HepG2 (cell line): Measurements from ENCODE around the gene GHRHR. TPM values are rescaled to one million over a fixed set of nuclear protein-coding genes. Genes with fewer than 3 reads are reported as not detected.

Source experiments
- ATAC-seq: fragments of 200-7000 bp; cut with Tn5 transposase; 3 replicates; pipeline ENCODE4 v1.9.1; 2020; ENCODE audit warnings: mild to moderate bottlenecking, moderate library complexity
- BruUV-seq: library from RNA; stranded (reverse); fragments of 400-500 nt; replicated peaks from 2 replicates; lab custom pipeline; 2021; lab: Mats Ljungman, UMichigan
- CTCF ChIA-PET: fragments of 300-600 bp; formaldehyde crosslinking; extraction: SDS; loops from one replicate; lab custom pipeline; 2021; ENCODE audit warnings: low total read pairs, inconsistent platforms, low intra/inter-chr PET ratio; lab: Yijun Ruan, JAX
- POLR2A ChIA-PET: fragments of 350-600 bp; sonication (Branson Sonifier 250); formaldehyde crosslinking; loops from one replicate; lab custom pipeline; 2020; ENCODE audit warnings: antibody characterized with exemption, inconsistent platforms; lab: Yijun Ruan, JAX
- DNase-seq: peaks from one replicate; pipeline ENCODE4 v3.0.0-alpha.2; 2015; ENCODE audit warnings: low spot score
- FAIRE-seq: peaks from 3 replicates; lab custom pipeline; 2011; peaks lifted over from hg19 to GRCh38; lab: Jason Lieb, UNC
- H2AFZ ChIP-seq: one replicate; pipeline ENCODE4 v1.6.1; 2011; ENCODE audit warnings: low read length, inconsistent platforms
- H3K27ac ChIP-seq: fragments of 300-600 bp; 3 replicates; pipeline ENCODE4 v1.8.0; 2011; ENCODE audit warnings: mixed run types, mild to moderate bottlenecking, mixed read lengths, low read length, inconsistent platforms; ENCODE audit not compliant: insufficient read depth; ENCODE audit errors: extremely low read length
- H3K27me3 ChIP-seq, 2 experiments: fragments of 200-600 bp in 1 of 2; 2 replicates in 1 of 2; 3 replicates in 1 of 2; pipeline versions ENCODE4 v1.6.0 to v1.8.0; 2011; ENCODE audit warnings: low read length in 2 of 2, mild to moderate bottlenecking in 2 of 2, moderate library complexity in 2 of 2, inconsistent platforms in 1 of 2; ENCODE audit not compliant: insufficient read depth in 2 of 2, control insufficient read depth in 1 of 2
- H3K36me3 ChIP-seq, 2 experiments: fragments of 200-600 bp in 1 of 2; replicated peaks in 1 of 2; 2 replicates in 1 of 2; 3 replicates in 1 of 2; pipeline versions ENCODE4 v1.5.1 to v1.8.0; 2011; ENCODE audit warnings: low read length in 2 of 2, inconsistent platforms in 1 of 2; ENCODE audit not compliant: insufficient read depth in 2 of 2, control insufficient read depth in 1 of 2
- H3K4me1 ChIP-seq: 2 replicates; pipeline ENCODE4 v1.5.1; 2012; ENCODE audit warnings: low read length, inconsistent platforms; ENCODE audit not compliant: insufficient read depth
- H3K4me2 ChIP-seq: 2 replicates; pipeline ENCODE4 v1.6.0; 2011; ENCODE audit warnings: low read depth, low read length, inconsistent platforms
- H3K4me3 ChIP-seq, 3 experiments: fragments of 200-600 bp in 1 of 3; sonication (generic), shearing (Covaris generic) in 1 of 3; replicated peaks in 1 of 3; 2 replicates each; pipeline ENCODE4 v1.5.1; 2011 to 2016; ENCODE audit warnings: low read length in 3 of 3, inconsistent platforms in 2 of 3, low read depth in 2 of 3, mild to moderate bottlenecking in 2 of 3, control low read depth in 1 of 3, mixed read lengths in 1 of 3; ENCODE audit not compliant: insufficient read depth in 1 of 3
- H3K79me2 ChIP-seq: one replicate; pipeline ENCODE4 v1.6.1; 2011; ENCODE audit warnings: low read length, inconsistent platforms; ENCODE audit not compliant: insufficient read depth
- H3K9ac ChIP-seq: 2 replicates; pipeline ENCODE4 v1.6.0; 2011; ENCODE audit warnings: mild to moderate bottlenecking, low read depth, low read length, inconsistent platforms; ENCODE audit not compliant: insufficient read depth
- H3K9me3 ChIP-seq: 2 replicates; pipeline ENCODE4 v1.5.1; 2012; ENCODE audit warnings: mild to moderate bottlenecking, low read length
- H4K20me1 ChIP-seq: 2 replicates; pipeline ENCODE4 v1.6.0; 2011; ENCODE audit warnings: inconsistent platforms, mild to moderate bottlenecking, low read length, moderate library complexity; ENCODE audit not compliant: insufficient read depth
- CEBPB ChIP-seq: IDR thresholded peaks from 2 replicates; pipeline ENCODE4 v1.6.1; 2011; ENCODE audit warnings: low read depth, low read length, improper control_type of control experiment, borderline replicate concordance
- CEBPG ChIP-seq: IDR thresholded peaks from 2 replicates; pipeline ENCODE4 v1.6.1; 2016
- EHMT2 ChIP-seq: fragments of 200-600 bp; sonication (generic); IDR thresholded peaks from 2 replicates; pipeline ENCODE4 v1.7.0; 2017; ENCODE audit warnings: antibody characterized with exemption, low read depth, low read length, borderline replicate concordance
- GZF1 ChIP-seq: sonication (generic); formaldehyde crosslinking; IDR thresholded peaks from 2 replicates; pipeline ENCODE4 v1.5.1; 2020; ENCODE audit warnings: mild to moderate bottlenecking, missing genetic modification reagents
- SKI ChIP-seq: fragments of 450-650 bp; IDR thresholded peaks from one replicate; pipeline ENCODE4 v1.6.1; 2018; ENCODE audit warnings: mild to moderate bottlenecking; ENCODE audit not compliant: partially characterized antibody
- ZNF317 ChIP-seq: sonication (generic); formaldehyde crosslinking; IDR thresholded peaks from 2 replicates; pipeline ENCODE4 v1.5.0; 2020; ENCODE audit warnings: mild to moderate bottlenecking, missing genetic modification reagents
- ZNF629 ChIP-seq: sonication (generic); formaldehyde crosslinking; conservative IDR thresholded peaks from 2 replicates; pipeline ENCODE4 v1.5.0; 2020; ENCODE audit warnings: missing genetic modification reagents
- ZNF776 ChIP-seq: sonication (generic); formaldehyde crosslinking; IDR thresholded peaks from 2 replicates; pipeline ENCODE4 v1.4.0; 2020; ENCODE audit warnings: mild to moderate bottlenecking, missing genetic modification reagents
- ZZZ3 ChIP-seq: sonication (generic); formaldehyde crosslinking; IDR thresholded peaks from 2 replicates; pipeline ENCODE4 v1.4.0; 2020; ENCODE audit warnings: missing genetic modification reagents, mild to moderate bottlenecking, borderline replicate concordance
- WGBS: methylation state at CpG from one replicate; pipeline ENCODE4 v1.1.6; 2017; ENCODE audit warnings: low lambda C conversion rate; 5-methylcytosine and 5-hydroxymethylcytosine counted together
- in situ Hi-C: cut with HindIII; loops from 2 replicates; pipeline ENCODE4 v1.10.0; 2017; ENCODE audit warnings: low pct_unique_long_range_greater_than_20kb; ENCODE audit not compliant: extremely low pct_ligation_motif_present
- intact Hi-C: fragments of 100-400 bp; cut with micrococcal nuclease; formaldehyde crosslinking; loops from one replicate; pipeline ENCODE4 v1.10.0; 2022; ENCODE audit not compliant: unreplicated experiment
- polyA plus RNA-seq, 8 experiments: library from polyadenylated mRNA; depleted of rRNA in 3 of 8; stranded (reverse) in 7 of 8; unstranded in 1 of 8; fragments of >200 nt; fragmentation: Illumina TruSeq in 4 of 8; extraction: Trizol in 4 of 8; gene quantifications; 2 replicates each; pipeline versions ENCODE4 v1.2.1 to v1.2.3, GENCODE V29; 2011 to 2016; ENCODE audit warnings: low read depth in 4 of 8, missing spikeins in 1 of 8, mixed read lengths in 1 of 8; ENCODE audit not compliant: insufficient read depth in 1 of 8
- total RNA-seq, 5 experiments: library from RNA; depleted of rRNA; stranded (reverse); fragments of >200 nt; fragmentation: Illumina TruSeq; extraction: Trizol; gene quantifications; 2 replicates each; pipeline ENCODE4 v1.2.3, GENCODE V29; 2016; ENCODE audit warnings: low read depth in 1 of 5
- TF ChIP-seq, protein P1 (sequence below): IDR thresholded peaks from 2 replicates; pipeline ENCODE4 v1.6.1; 2016; ENCODE audit warnings: mild to moderate bottlenecking
- TF ChIP-seq, protein P2 (sequence below): sonication (generic); formaldehyde crosslinking; IDR thresholded peaks from 2 replicates; pipeline ENCODE4 v1.4.0; 2020; ENCODE audit warnings: missing genetic modification reagents, borderline replicate concordance

GHRHR gene
- total and polyA plus RNA-seq, 2 of the 13 experiments (the other 11 are each of a cell fraction or from before 2014, with no cell fraction given): not detected

DNA sequence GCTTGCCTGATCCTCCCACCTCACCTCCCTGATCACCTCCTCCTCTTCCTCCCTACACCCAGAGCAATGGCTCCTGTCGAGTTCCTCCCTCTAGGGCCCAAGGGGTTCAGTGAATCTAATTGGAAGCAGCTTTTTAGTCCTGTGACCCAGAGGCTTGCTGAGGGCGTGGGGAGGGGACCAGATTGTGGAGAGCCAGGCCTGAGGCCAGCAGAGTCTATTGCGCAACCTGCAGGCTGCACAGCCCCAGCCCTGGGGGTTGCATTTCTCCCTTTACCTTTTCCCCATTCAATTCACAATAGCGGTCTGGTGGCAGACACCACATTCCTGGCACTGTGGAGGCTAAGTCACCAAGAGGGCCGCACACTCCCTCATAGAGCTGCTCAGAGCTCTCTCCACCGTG is 32.5 kb downstream of the GHRHR start:
- ATAC-seq (no peak), FAIRE-seq (no peak), DNase-seq (no peak)
- no TSS peak for BruUV-seq
- 59% methylated on average over 5 of the region's 6 CpGs for WGBS
- Histone ChIP-seq H3K9ac (no peak overlapping the region), H3K4me1 (no peaks in the 10 kb centered on the region), H4K20me1 (no peaks in the 10 kb centered on the region), H2AFZ (no peak overlapping the region), H3K9me3 (no peaks in the 10 kb centered on the region), H3K79me2 (no peaks in the 10 kb centered on the region), H3K36me3 (no peaks in the 10 kb centered on the region), H3K27me3 (no peaks in the 10 kb centered on the region; a peak in 1 of 5 replicates), H3K27ac (no peak overlapping the region), H3K4me3 (no peak overlapping the region), H3K4me2 (no peak overlapping the region)
- POLR2A ChIA-PET: no interaction called here
- intact Hi-C loops (no loop called here), in situ Hi-C loops (loop anchor here (25.0 kb wide), 1 partner anchor 741 kb away; no protein-coding TSS in a partner anchor)
- CTCF ChIA-PET: no interaction called here
- peak; percentile 96 for TF ChIP-seq CEBPB
- TF ChIP-seq, protein P1, sequence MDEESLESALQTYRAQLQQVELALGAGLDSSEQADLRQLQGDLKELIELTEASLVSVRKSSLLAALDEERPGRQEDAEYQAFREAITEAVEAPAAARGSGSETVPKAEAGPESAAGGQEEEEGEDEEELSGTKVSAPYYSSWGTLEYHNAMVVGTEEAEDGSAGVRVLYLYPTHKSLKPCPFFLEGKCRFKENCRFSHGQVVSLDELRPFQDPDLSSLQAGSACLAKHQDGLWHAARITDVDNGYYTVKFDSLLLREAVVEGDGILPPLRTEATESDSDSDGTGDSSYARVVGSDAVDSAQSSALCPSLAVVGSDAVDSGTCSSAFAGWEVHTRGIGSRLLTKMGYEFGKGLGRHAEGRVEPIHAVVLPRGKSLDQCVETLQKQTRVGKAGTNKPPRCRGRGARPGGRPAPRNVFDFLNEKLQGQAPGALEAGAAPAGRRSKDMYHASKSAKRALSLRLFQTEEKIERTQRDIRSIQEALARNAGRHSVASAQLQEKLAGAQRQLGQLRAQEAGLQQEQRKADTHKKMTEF: no peak
- peak; percentile 77 for TF ChIP-seq CEBPG (CRISPR knock-in tag)

DNA sequence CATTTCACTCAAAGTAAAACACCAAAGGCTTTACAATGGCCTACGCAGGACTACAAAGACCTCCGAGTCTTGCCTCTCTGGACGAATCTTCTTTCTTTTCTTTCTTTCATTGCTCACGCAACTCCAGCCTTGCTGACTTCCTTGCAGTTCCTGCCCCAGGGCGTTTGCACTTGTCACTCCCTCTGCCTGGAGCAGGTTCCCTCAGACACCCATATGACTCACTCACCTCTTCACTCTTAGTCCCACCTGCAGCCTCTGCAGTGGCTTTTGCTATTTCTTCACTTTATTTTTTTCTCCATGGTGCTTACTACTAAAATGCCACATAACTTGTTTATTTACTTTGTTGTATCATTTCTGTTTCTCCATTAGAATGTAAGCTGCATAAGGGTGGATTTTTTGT is 33.1 kb downstream of the GHRHR start:
- no peak overlapping the region for H3K4me3 ChIP-seq
- H3K4me1 ChIP-seq: no peaks in the 10 kb centered on the region
- in situ Hi-C loops: loop anchor here (25.0 kb wide), 1 partner anchor 740 kb away; no protein-coding TSS in a partner anchor
- WGBS: 44% methylated on average over 5 of the region's 5 CpGs
- H3K9ac ChIP-seq: no peak overlapping the region
- no peaks in the 10 kb centered on the region for H3K36me3 ChIP-seq
- CTCF ChIA-PET: no interaction called here
- H3K27me3 ChIP-seq: no peaks in the 10 kb centered on the region; a peak in 1 of 5 replicates
- no TSS peak for BruUV-seq
- H3K9me3 ChIP-seq: no peaks in the 10 kb centered on the region
- intact Hi-C loops: no loop called here
- H3K4me2 ChIP-seq: no peak overlapping the region
- H2AFZ ChIP-seq: no peak overlapping the region
- no peak overlapping the region for H3K27ac ChIP-seq
- ATAC-seq (no peak), FAIRE-seq (no peak), DNase-seq (no peak)
- H3K79me2 ChIP-seq: no peaks in the 10 kb centered on the region
- POLR2A ChIA-PET: no interaction called here
- H4K20me1 ChIP-seq: no peaks in the 10 kb centered on the region
- TF ChIP-seq ZNF317: no peak
- TF ChIP-seq, protein P2, sequence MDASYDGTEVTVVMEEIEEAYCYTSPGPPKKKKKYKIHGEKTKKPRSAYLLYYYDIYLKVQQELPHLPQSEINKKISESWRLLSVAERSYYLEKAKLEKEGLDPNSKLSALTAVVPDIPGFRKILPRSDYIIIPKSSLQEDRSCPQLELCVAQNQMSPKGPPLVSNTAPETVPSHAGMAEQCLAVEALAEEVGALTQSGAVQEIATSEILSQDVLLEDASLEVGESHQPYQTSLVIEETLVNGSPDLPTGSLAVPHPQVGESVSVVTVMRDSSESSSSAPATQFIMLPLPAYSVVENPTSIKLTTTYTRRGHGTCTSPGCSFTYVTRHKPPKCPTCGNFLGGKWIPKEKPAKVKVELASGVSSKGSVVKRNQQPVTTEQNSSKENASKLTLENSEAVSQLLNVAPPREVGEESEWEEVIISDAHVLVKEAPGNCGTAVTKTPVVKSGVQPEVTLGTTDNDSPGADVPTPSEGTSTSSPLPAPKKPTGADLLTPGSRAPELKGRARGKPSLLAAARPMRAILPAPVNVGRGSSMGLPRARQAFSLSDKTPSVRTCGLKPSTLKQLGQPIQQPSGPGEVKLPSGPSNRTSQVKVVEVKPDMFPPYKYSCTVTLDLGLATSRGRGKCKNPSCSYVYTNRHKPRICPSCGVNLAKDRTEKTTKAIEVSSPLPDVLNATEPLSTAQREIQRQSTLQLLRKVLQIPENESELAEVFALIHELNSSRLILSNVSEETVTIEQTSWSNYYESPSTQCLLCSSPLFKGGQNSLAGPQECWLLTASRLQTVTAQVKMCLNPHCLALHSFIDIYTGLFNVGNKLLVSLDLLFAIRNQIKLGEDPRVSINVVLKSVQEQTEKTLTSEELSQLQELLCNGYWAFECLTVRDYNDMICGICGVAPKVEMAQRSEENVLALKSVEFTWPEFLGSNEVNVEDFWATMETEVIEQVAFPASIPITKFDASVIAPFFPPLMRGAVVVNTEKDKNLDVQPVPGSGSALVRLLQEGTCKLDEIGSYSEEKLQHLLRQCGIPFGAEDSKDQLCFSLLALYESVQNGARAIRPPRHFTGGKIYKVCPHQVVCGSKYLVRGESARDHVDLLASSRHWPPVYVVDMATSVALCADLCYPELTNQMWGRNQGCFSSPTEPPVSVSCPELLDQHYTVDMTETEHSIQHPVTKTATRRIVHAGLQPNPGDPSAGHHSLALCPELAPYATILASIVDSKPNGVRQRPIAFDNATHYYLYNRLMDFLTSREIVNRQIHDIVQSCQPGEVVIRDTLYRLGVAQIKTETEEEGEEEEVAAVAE: no peak
- no peak for TF ChIP-seq SKI
- TF ChIP-seq ZNF776 (CRISPR knock-in tag): no peak
- TF ChIP-seq ZNF629 (CRISPR knock-in tag): no peak
- TF ChIP-seq ZZZ3: no peak
- TF ChIP-seq EHMT2: no peak
- no peak for TF ChIP-seq GZF1
